ENCODE results near the gene DGKD. TPM values are rescaled to one million over a fixed set of nuclear protein-coding genes. Genes with fewer than 3 reads are reported as not detected.

Gene DGKD
- polyA plus RNA-seq, 3 donors = 14.5 to 67.5 (median 16.6) TPM

DNA sequence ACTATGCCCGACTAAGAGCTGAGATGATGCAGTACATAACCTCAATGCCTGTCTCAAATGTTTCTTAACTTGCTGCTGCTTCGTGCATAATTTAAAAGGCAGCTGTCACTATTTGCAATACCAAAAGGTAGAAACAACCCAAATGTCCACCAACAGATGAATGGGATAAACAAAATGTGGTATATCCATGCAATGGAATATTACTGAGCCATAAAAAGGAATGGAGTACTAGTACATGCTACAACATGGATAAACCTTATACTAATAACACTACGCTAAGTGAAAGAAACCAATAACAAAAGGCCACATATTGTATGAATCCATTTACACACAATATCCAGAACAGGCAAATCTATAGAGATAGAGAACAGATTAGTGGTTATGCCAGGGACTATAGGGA lies 13.0 kb upstream of the DGKD start:
- Mint-ChIP-seq H3K4me3 (no peak overlapping the region), H3K27me3 (ENCODE audit: low read depth in 3 of 3) (peaks cover 0 to 2% (median 2%) of the 10 kb centered on the region in 3 donors), H3K27ac (no peak overlapping the region), H3K4me1 (peaks cover 38% of the 10 kb centered on the region), H3K36me3 (no peaks in the 10 kb centered on the region), H3K9me3 (peaks cover 0 to 5% (median 0%) of the 10 kb centered on the region in 7 donors)
- H3K79me2 ChIP-seq (ENCODE audit: insufficient read depth, low read length) = no peaks in the 10 kb centered on the region
- no peak overlapping the region for H3K9ac ChIP-seq (ENCODE audit: insufficient read depth, low read length, poor library complexity, severe bottlenecking)
- no CpG with 5 or more reads among the region's 3 CpGs for WGBS (ENCODE audit: insufficient coverage)
- TF ChIP-seq, protein P1, sequence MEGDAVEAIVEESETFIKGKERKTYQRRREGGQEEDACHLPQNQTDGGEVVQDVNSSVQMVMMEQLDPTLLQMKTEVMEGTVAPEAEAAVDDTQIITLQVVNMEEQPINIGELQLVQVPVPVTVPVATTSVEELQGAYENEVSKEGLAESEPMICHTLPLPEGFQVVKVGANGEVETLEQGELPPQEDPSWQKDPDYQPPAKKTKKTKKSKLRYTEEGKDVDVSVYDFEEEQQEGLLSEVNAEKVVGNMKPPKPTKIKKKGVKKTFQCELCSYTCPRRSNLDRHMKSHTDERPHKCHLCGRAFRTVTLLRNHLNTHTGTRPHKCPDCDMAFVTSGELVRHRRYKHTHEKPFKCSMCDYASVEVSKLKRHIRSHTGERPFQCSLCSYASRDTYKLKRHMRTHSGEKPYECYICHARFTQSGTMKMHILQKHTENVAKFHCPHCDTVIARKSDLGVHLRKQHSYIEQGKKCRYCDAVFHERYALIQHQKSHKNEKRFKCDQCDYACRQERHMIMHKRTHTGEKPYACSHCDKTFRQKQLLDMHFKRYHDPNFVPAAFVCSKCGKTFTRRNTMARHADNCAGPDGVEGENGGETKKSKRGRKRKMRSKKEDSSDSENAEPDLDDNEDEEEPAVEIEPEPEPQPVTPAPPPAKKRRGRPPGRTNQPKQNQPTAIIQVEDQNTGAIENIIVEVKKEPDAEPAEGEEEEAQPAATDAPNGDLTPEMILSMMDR (IDR thresholded peaks at IDR 0.05) = no peak
- intact Hi-C loops (cut with micrococcal nuclease) = no loop called here
- no peaks in the 10 kb centered on the region for H3K9me3 ChIP-seq (replicated peaks in 1 of 2; ENCODE audit: control insufficient read depth in 1 of 2, insufficient read depth in 1 of 2, low read length in 2 of 2)
- no peak overlapping the region for H3K4me3 ChIP-seq (replicated peaks in 1 of 3; ENCODE audit: low read depth in 2 of 3, low read length in 3 of 3)
- H3K27ac ChIP-seq (ENCODE audit: low read depth in 1 of 2, low read length in 2 of 2) = no peak overlapping the region
- no peaks in the 10 kb centered on the region for H3K27me3 ChIP-seq (ENCODE audit: control insufficient read depth in 2 of 2, insufficient read depth in 2 of 2, low read length in 2 of 2)
- H2AFZ ChIP-seq (ENCODE audit: insufficient read depth, low read depth, low read length, poor library complexity, severe bottlenecking) = no peak overlapping the region
- no peaks in the 10 kb centered on the region for H4K20me1 ChIP-seq (ENCODE audit: insufficient read depth, low read length)
- no peak overlapping the region for H3K4me2 ChIP-seq (replicated peaks; ENCODE audit: extremely low read depth, low read length, poor library complexity, severe bottlenecking)
- DNase-seq = no peak
- peaks cover 25 to 28% of the 10 kb centered on the region in 2 donors for H3K4me1 ChIP-seq (ENCODE audit: control insufficient read depth in 1 of 2, insufficient read depth in 2 of 2, low read length in 2 of 2)
- H3K36me3 ChIP-seq (replicated peaks in 1 of 2; ENCODE audit: control insufficient read depth in 1 of 2, insufficient read depth in 2 of 2, low read length in 2 of 2) = no peaks in the 10 kb centered on the region

DNA sequence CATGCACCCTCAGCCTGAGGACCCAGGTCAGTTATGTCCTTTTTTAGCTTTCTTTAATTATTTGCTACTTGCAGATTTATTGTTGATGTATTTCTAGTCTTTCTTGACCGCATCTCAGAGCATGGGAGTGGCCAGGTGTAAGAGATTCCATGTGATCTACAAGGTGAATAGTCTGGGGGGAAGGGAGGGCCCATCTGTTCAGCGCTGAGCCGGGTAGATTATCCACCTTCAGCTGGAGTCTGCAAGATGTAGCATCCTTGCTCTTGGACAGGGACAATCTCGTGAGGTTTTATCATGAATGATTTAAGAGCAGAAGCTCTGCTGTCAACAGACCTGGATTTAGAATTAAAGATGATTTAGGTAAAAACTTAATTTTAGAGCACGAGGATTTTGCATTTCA lies 12.0 kb upstream of the DGKD start:
- Mint-ChIP-seq H3K27me3 (ENCODE audit: low read depth in 3 of 3) (peaks cover 0 to 2% (median 0%) of the 10 kb centered on the region in 3 donors), H3K4me1 (peaks cover 38% of the 10 kb centered on the region), H3K27ac (no peak overlapping the region), H3K36me3 (no peaks in the 10 kb centered on the region), H3K4me3 (no peak overlapping the region), H3K9me3 (peaks cover 0 to 5% (median 0%) of the 10 kb centered on the region in 7 donors)
- no peaks in the 10 kb centered on the region for H4K20me1 ChIP-seq (ENCODE audit: insufficient read depth, low read length)
- no peak overlapping the region for H2AFZ ChIP-seq (ENCODE audit: insufficient read depth, low read depth, low read length, poor library complexity, severe bottlenecking)
- H3K4me3 ChIP-seq (replicated peaks in 1 of 3; ENCODE audit: low read depth in 2 of 3, low read length in 3 of 3) = no peak overlapping the region
- no peak overlapping the region for H3K27ac ChIP-seq (ENCODE audit: low read depth in 1 of 2, low read length in 2 of 2)
- no peak overlapping the region for H3K4me2 ChIP-seq (replicated peaks; ENCODE audit: extremely low read depth, low read length, poor library complexity, severe bottlenecking)
- intact Hi-C loops (cut with micrococcal nuclease) = no loop called here
- no peak for DNase-seq
- no peaks in the 10 kb centered on the region for H3K27me3 ChIP-seq (ENCODE audit: control insufficient read depth in 2 of 2, insufficient read depth in 2 of 2, low read length in 2 of 2)
- TF ChIP-seq, protein P1 (IDR thresholded peaks at IDR 0.05) = no peak
- H3K9me3 ChIP-seq (replicated peaks in 1 of 2; ENCODE audit: control insufficient read depth in 1 of 2, insufficient read depth in 1 of 2, low read length in 2 of 2) = no peaks in the 10 kb centered on the region
- 96% methylated on average over 4 of the region's 5 CpGs for WGBS (ENCODE audit: insufficient coverage)
- no peaks in the 10 kb centered on the region for H3K79me2 ChIP-seq (ENCODE audit: insufficient read depth, low read length)
- no peak overlapping the region for H3K9ac ChIP-seq (ENCODE audit: insufficient read depth, low read length, poor library complexity, severe bottlenecking)
- H3K4me1 ChIP-seq (ENCODE audit: control insufficient read depth in 1 of 2, insufficient read depth in 2 of 2, low read length in 2 of 2) = peaks cover 25 to 28% of the 10 kb centered on the region in 2 donors
- H3K36me3 ChIP-seq (replicated peaks in 1 of 2; ENCODE audit: control insufficient read depth in 1 of 2, insufficient read depth in 2 of 2, low read length in 2 of 2) = no peaks in the 10 kb centered on the region
